SJSA1 (cell line): ENCODE measurements around the gene PPARD. TPM values are rescaled to one million over a fixed set of nuclear protein-coding genes. Genes with fewer than 3 reads are reported as not detected.

ENCODE experiments used
- DNase-seq, 2 experiments: peaks; one replicate each; pipeline ENCODE4 v3.0.0-alpha.2; 2015 to 2020; ENCODE audit warnings: low spot score in 2 of 2, low read depth in 1 of 2
- H3K27ac ChIP-seq: fragments of 250-450 bp; sonication (Bioruptor Pico); 2 replicates; pipeline ENCODE4 v1.5.1; 2020; ENCODE audit warnings: mild to moderate bottlenecking, moderate library complexity
- H3K27me3 ChIP-seq: fragments of 250-450 bp; sonication (Bioruptor Pico); replicated peaks from 2 replicates; pipeline ENCODE4 v1.5.1; 2020; ENCODE audit warnings: mild to moderate bottlenecking, moderate library complexity
- H3K36me3 ChIP-seq: fragments of 250-450 bp; sonication (Bioruptor Pico); 2 replicates; pipeline ENCODE4 v1.5.1; 2020; ENCODE audit warnings: mild to moderate bottlenecking
- H3K4me1 ChIP-seq: fragments of 250-450 bp; sonication (Bioruptor Pico); replicated peaks from 2 replicates; pipeline ENCODE4 v1.6.1; 2021; ENCODE audit warnings: mild to moderate bottlenecking
- H3K4me3 ChIP-seq: fragments of 250-450 bp; sonication (Bioruptor Pico); 2 replicates; pipeline ENCODE4 v1.5.1; 2020; ENCODE audit warnings: mild to moderate bottlenecking
- H3K9me3 ChIP-seq: fragments of 250-450 bp; sonication (Bioruptor Pico); replicated peaks from 2 replicates; pipeline ENCODE4 v1.5.1; 2020; ENCODE audit warnings: mild to moderate bottlenecking
- total RNA-seq: library from RNA; depleted of rRNA; stranded (reverse); fragments of >200 nt; shearing (Covaris generic); gene quantifications from 2 replicates; pipeline ENCODE4 v1.2.3, GENCODE V29; 2014

The PPARD gene
- total RNA-seq, 1 experiment from 2014 or later: 10.3 TPM

DNA sequence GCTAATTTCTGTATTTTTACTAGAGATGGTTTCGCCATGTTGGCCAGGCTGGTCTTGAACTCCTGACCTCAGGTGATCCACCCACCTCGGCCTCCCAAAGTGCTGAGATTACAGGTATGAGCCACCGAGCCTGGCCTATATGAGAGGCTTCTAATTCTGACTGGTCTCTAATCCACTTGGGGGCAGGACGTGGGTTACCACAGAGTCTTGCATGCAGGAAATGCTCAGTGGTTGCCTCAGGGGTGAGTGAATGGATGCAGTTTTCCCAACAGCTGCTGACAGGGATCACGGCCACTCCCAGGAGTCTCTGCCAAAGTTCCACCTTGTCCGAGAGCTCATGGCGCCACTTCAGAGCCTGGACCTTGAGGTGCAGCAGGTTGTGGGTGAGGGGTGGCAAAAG lies 103.3 kb downstream of the PPARD start:
- Histone ChIP-seq H3K4me3 (no peak overlapping the region), H3K9me3 (no peaks in the 10 kb centered on the region), H3K27me3 (no peaks in the 10 kb centered on the region), H3K4me1 (0 out of 2 replicates have a peak, but pooled peaks cover 3% of the 10 kb centered on the region), H3K27ac (no peak overlapping the region), H3K36me3 (no peaks in the 10 kb centered on the region)
- DNase-seq: no peak

DNA sequence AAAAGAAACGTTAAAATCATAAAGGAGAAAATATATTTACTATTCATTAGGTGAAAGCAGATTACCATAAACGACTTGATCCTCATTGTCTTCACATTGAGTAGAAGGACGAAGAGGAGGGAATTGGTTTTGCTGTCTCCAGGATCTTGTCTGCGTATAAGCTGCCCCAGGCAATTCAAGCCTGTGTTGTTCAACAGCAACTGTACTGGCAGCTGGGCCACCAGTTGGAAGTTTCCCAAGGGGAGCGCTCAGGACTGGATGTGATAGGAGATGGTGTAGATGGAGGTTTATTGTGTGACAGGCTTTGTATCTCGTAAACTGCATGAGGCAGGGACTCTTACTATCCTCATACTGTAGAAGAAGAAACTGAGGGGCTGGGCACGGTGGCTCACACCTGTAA lies 105.8 kb downstream of the PPARD start:
- Histone ChIP-seq H3K4me3 (no peak overlapping the region), H3K27ac (no peak overlapping the region), H3K36me3 (0 out of 2 replicates have a peak, but pooled peaks cover 5% of the 10 kb centered on the region), H3K4me1 (peaks cover 17% of the 10 kb centered on the region), H3K27me3 (no peaks in the 10 kb centered on the region), H3K9me3 (no peaks in the 10 kb centered on the region)
- no peak for DNase-seq

DNA sequence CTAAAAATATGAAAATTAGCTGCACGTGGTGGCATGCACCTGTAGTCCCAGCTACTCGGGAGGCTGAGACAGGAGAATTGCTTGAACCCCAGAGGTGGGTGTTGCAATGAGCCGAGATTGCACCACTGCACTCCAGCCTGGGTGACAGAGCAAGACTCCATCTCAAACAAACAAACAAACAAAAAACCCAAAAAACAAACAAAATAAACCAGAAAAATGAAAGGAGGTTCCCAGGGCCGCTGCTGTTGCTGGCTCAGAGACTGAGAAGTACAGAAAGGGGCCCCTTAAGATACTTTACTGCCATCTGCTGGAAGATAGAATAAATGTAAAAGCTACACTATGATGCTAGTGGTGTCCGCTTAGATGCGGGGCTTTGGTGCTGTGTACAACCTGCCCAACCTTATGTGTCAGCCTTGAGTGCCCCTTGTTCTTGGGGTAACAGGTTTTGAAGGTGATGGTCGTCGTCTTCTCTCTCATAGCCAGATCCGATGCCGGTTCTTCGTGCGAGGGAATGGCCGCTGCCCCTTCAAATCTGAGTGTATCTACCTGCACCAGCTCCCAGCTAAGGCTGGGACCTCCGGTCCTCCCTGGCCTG lies 107.0 kb downstream of the PPARD start:
- Histone ChIP-seq H3K4me3 (no peak overlapping the region), H3K4me1 (peaks cover 18% of the 10 kb centered on the region), H3K27me3 (no peaks in the 10 kb centered on the region), H3K27ac (no peak overlapping the region), H3K36me3 (peaks cover 5% of the 10 kb centered on the region; the same call in 1 of the 2 replicates), H3K9me3 (no peaks in the 10 kb centered on the region)
- DNase-seq: peak in 1 of 2 experiments; percentile 77

DNA sequence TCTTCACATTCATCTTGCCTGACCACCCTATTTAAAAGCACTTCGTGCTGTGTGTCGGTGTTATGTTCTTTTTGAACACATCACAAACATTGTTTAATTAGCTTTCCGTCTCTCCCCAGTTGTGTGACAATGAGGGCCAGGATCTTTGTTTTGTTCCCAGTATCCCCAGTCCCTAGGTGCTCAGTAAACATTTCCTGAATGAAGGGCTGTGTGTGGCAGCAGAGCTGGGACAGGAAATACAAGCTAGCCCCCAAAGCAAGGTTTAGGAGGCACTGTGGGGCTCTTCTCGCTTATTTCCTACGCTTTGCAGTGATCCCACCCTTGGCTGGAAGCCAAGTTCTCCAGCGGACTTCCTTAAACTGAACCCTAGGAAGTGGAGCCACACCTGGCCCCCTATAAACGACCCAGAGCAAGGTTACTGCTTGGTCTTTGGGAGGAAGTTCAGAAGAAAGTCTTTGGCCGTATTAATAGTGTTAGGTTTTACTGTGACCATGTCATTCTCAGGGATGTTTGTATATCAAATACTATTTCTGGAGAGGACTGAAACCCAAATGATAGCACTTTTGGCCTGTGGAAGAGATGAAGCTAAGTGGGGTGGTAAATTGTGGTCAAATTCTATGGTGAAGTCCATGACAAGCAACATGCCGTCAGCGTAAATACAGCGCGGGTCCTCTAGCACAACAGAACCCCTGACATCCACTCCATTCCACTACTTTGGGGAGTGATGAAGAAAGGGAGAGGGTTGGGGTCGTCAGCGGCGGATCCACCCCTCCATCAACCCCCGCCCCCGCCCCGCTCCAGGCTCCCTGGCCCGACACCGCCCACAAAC lies 109.2 kb downstream of the PPARD start:
- no peak for DNase-seq
- Histone ChIP-seq H3K27me3 (no peaks in the 10 kb centered on the region), H3K36me3 (peaks cover 19% of the 10 kb centered on the region), H3K4me3 (peak overlapping the region; percentile 75), H3K27ac (no peak overlapping the region), H3K4me1 (peaks cover 18% of the 10 kb centered on the region), H3K9me3 (no peaks in the 10 kb centered on the region)

DNA sequence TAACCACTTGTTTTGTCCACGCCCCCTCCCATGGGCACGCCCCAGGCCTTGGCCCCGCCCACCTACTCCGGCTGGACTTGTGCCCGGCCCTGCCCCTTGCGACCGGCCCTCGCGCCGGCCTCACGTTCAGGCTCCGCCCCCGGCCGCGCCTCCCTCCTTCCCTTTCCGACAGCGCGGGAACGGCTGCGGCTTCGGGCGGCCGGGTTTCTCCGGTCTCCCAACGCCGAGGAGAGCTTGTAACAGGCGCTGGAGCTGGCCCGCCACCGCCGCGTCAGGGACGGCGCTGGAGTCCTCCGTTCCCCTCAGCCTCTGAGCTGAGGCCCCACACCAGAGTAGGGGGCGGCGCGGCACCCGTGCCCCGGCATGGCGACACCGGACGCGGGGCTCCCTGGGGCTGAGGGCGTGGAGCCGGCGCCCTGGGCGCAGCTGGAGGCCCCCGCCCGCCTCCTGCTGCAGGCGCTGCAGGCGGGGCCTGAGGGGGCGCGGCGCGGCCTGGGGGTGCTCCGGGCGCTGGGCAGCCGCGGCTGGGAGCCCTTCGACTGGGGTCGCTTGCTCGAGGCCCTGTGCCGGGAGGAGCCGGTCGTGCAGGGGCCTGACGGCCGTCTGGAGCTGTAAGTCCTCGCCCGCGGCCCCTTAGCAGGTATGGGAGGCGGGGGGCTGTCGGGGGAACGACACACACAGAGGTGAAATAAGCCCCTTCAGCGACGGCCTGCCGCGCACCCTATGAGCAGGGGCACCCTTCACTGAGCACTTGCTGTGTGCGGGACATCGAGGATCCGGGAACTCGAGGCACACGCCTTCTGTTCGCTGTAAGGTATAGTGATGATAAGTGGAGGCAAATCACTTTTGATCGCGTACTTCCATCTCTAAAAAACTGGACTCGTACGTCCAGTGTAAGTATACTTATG lies 110.1 kb downstream of the PPARD start, which contains the start of gene FANCE:
Gene FANCE, plus strand, starts transcription at position 156 of the 908 bp plus-strand sequence. Its CDS starts 208 bp downstream, at position 364.
- peak within 1 kb of the TSS; percentile 75 for H3K4me3 ChIP-seq
- H3K36me3 ChIP-seq: peaks cover 27% of the 10 kb centered on the region
- peak; percentile 95 for DNase-seq
- peak within 1 kb of the TSS; percentile 44; the same call in 1 of the 2 replicates for H3K27ac ChIP-seq
- no peaks in the 10 kb centered on the region for H3K27me3 ChIP-seq
- peaks cover 18% of the 10 kb centered on the region for H3K4me1 ChIP-seq
- no peaks in the 10 kb centered on the region for H3K9me3 ChIP-seq

DNA sequence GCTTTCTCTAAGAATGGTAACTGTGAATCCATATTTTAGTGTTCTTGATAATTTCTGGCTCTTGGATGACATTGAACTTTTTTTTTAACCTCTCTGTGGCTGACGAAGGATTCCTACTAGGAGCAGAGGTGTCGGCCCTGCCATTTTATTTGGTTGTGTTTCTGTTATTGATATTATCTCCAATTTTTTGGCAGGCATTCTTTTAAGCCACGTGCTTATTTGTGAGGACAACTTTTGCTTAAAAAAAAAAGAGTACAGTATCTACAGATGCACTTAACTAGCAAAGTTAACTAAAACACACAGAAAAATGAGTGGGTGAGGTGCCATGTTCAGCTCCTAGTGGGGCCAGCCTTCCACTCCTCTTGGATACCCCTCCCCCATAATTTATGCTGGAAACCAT lies 110.9 kb downstream of the PPARD start:
- Histone ChIP-seq H3K4me3 (peak overlapping the region; percentile 75), H3K4me1 (peaks cover 18% of the 10 kb centered on the region), H3K9me3 (no peaks in the 10 kb centered on the region), H3K27me3 (no peaks in the 10 kb centered on the region), H3K27ac (no peak overlapping the region), H3K36me3 (peaks cover 35% of the 10 kb centered on the region)
- DNase-seq: no peak

DNA sequence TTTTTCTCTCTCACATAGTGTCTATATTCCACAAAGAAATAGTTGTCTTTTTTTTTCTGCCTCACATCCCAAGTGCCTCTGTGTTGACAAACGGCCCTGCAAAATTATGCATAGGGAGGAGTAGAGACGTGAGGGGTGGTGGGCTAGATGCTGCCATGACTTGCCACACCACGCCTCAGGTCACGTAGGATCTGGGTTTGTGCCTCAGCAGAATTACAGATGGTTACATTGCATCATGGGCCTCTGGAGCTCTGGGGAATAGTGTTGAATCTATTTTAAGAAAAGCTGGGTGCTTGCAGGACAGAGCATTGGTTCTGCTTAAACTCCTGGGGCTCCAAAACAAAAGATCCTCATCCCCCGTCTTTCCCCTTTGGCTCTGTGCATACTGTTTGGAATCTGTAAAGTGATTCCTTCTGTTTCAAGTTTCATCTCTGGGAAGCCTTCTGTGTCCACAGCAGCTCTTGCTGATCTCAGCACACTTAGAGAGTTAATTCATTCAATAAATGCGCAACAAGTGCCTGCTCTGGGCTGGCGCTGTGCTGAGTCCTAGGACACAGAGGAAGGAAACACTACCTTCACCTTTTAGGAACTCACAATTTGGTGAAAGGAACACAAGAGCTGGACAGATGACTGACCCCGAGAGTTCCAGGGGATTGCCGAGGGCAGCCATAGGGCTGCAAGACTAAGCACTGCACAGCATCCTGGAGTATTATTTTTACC lies 112.2 kb downstream of the PPARD start:
- peaks cover 46% of the 10 kb centered on the region for H3K36me3 ChIP-seq
- H3K4me1 ChIP-seq: peaks cover 15% of the 10 kb centered on the region
- H3K27ac ChIP-seq: no peak overlapping the region
- H3K27me3 ChIP-seq: no peaks in the 10 kb centered on the region
- no peaks in the 10 kb centered on the region for H3K9me3 ChIP-seq
- DNase-seq: no peak
- H3K4me3 ChIP-seq: no peak overlapping the region

DNA sequence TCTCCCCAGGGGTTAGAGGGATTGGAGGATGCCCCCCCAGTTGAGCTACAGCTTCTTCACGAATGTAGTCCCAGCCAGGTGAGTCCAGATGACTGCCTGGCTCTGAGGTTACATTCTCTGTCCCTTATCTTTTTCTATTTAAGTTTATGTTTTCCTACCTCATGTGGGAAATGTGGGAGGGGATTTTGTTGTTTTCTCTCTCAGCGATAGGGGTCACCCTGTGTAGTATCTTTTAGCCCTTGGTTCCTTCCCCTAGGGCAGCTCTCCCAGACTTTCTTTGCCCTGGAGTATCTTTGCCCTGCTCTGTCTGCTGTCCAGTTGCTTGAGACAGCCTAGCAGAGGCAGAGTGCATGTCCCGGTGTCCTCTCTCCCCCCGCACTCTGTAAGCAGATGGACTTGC lies 115.5 kb downstream of the PPARD start:
- Histone ChIP-seq H3K27ac (no peak overlapping the region), H3K4me1 (peaks cover 3% of the 10 kb centered on the region), H3K27me3 (no peaks in the 10 kb centered on the region), H3K36me3 (peaks cover 59% of the 10 kb centered on the region), H3K9me3 (no peaks in the 10 kb centered on the region), H3K4me3 (no peak overlapping the region)
- no peak for DNase-seq

DNA sequence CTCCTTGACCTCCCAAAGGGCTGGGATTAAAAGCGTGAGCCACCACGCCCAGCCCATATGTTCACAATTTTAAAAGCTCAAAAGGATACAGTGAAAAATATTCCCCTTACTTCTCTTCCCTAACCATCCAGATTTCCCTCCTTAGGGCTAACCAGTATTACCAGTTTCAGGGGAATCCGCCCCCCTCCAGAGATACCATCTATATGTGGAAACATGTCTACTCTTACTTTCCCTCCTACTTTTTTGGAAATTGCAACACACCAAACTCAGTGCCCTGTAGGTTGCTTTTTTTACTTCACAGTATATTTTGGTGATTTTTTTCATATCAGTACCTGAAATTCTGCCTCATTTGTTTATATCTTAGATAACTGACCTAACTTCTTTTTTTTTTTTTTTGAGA lies 118.9 kb downstream of the PPARD start:
- no peaks in the 10 kb centered on the region for H3K4me1 ChIP-seq
- DNase-seq: no peak
- no peaks in the 10 kb centered on the region for H3K9me3 ChIP-seq
- H3K27ac ChIP-seq: no peak overlapping the region
- peaks cover 68% of the 10 kb centered on the region for H3K36me3 ChIP-seq
- no peak overlapping the region for H3K4me3 ChIP-seq
- H3K27me3 ChIP-seq: no peaks in the 10 kb centered on the region

DNA sequence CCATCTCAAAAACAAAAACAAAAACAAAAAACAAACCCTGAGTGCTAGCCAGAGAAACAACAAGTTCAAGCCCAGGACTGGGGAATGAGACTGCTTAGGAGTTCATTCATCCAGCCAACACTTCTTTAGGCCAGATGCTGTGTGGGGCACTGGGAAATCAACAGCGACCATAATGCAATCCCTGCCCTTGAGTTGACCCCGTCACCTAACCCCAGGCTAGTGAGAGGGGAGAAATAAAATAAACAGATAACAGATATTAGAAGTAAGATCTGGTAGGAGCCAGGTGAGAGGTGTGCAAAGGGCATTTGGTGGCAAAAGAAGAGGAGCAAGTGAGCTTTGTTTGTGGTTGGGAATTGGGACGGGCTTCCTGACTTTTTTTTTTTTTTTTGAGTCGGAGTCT lies 120.9 kb downstream of the PPARD start:
- Histone ChIP-seq H3K36me3 (peaks cover 58% of the 10 kb centered on the region), H3K27ac (no peak overlapping the region), H3K27me3 (no peaks in the 10 kb centered on the region), H3K4me3 (no peak overlapping the region), H3K9me3 (no peaks in the 10 kb centered on the region), H3K4me1 (peaks cover 6% of the 10 kb centered on the region)
- no peak for DNase-seq

DNA sequence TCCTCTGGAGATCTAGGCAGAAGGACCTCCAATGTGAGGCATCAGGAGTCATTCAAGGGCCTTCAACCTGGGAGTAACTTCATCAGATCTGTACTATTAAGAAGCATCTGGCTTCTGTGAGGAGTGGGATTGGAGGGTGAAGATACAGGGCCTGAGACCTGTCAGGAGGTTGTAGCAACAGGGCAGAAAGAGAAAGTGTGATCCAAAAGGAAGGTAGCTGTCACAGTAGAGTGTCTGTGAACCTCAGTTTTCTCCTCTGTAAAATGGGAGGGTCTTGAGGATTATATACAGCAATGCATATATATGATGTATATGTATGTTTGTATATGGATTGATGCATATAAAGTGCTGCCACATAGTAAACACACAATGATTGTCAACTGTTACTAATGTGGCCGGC lies 123.3 kb downstream of the PPARD start:
- H3K36me3 ChIP-seq: peaks cover 63% of the 10 kb centered on the region
- no peak overlapping the region for H3K4me3 ChIP-seq

DNA sequence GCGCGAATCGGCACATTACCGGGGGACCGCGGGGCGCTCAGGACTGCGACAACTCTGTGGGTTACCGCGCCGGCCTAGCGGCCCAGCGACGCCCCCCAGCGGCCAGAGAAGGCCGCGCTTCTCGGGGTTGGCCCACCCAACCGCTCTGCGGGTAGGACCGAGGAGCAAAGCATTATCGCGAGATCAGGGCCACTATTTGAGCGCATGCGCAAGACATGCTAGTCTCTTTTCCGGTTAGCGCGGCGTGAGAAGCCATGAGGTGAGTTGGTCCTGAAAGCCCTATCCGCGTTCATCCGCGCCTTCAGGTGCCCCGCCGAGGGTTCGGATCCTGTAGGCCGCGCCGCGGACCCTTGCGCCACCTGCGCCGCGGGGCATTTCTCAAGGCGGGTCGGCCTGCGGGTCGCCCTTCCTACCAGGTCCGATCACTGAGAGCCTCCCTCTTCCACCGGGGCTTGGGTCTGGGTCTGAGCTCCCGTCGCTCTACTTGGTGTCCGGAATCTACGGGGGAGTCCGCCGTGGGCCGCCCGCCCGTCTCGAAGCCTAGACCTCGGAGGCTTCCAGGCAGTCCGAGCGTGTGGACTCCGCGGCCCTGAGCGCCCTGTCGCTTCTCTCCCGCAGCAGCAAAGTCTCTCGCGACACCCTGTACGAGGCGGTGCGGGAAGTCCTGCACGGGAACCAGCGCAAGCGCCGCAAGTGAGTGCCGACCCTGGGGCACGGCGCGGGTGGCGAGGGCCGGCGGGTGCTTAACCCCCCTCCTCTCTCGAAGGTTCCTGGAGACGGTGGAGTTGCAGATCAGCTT lies 126.0 kb downstream of the PPARD start, which contains the start of gene RPL10A:
Gene RPL10A, plus strand, starts transcription at position 221 of the 799 bp plus-strand sequence. Its CDS starts 34 bp downstream, at position 255.
- Histone ChIP-seq H3K9me3 (no peaks in the 10 kb centered on the region), H3K4me1 (peaks cover 34% of the 10 kb centered on the region), H3K27ac (peak within 1 kb of the TSS; percentile 77), H3K27me3 (no peaks in the 10 kb centered on the region), H3K36me3 (peaks cover 77% of the 10 kb centered on the region), H3K4me3 (peak within 1 kb of the TSS; percentile 83)
- peak; percentile 93 to 97 for DNase-seq

More for the DNA sequence above, 123.3 kb downstream of the PPARD start:
- Histone ChIP-seq H3K4me1 (peaks cover 16% of the 10 kb centered on the region), H3K27me3 (no peaks in the 10 kb centered on the region), H3K27ac (no peak overlapping the region), H3K9me3 (no peaks in the 10 kb centered on the region)
- no peak for DNase-seq
